SK-N-SH treated with all-trans-retinoic acid at 6 μM for 48 hours (cell line): ENCODE results near the gene BTBD16.

Experiments used
- ATAC-seq: fragments of 200-7000 bp; cut with Tn5 transposase; 3 replicates; pipeline ENCODE4 v1.9.1; 2020; ENCODE audit warnings: mild to moderate bottlenecking, moderate library complexity
- ARNTL ChIP-seq: fragments of 450-650 bp; formaldehyde crosslinking; IDR thresholded peaks from 2 replicates; pipeline ENCODE4 v1.5.0; 2020; ENCODE audit warnings: low read depth, mild to moderate bottlenecking, moderate library complexity, borderline replicate concordance
- BACH2 ChIP-seq: fragments of 250-450 bp; sonication (Bioruptor Pico); IDR thresholded peaks from 2 replicates; pipeline ENCODE4 v1.9.0; 2021; ENCODE audit warnings: mild to moderate bottlenecking, borderline replicate concordance
- ESRRG ChIP-seq: fragments of 250-450 bp; sonication (Bioruptor Pico); IDR thresholded peaks from 2 replicates; pipeline ENCODE4 v1.6.1; 2021; ENCODE audit warnings: mild to moderate bottlenecking
- GLIS3 ChIP-seq: fragments of 250-450 bp; sonication (Bioruptor Pico); IDR thresholded peaks from 2 replicates; pipeline ENCODE4 v1.5.0; 2020; ENCODE audit warnings: mild to moderate bottlenecking, moderate library complexity
- ISL1 ChIP-seq: fragments of 250-450 bp; sonication (Bioruptor Pico); IDR thresholded peaks from 2 replicates; pipeline ENCODE4 v2.1.2; 2022; ENCODE audit warnings: mild to moderate bottlenecking, moderate library complexity
- OSR1 ChIP-seq: fragments of 250-450 bp; sonication (Bioruptor Pico); IDR thresholded peaks from 2 replicates; pipeline ENCODE4 v1.8.0; 2022; ENCODE audit warnings: moderate library complexity, mild to moderate bottlenecking, inconsistent platforms
- PPARA ChIP-seq: fragments of 250-450 bp; sonication (Bioruptor Pico); IDR thresholded peaks from 2 replicates; pipeline ENCODE4 v1.5.0; 2020; ENCODE audit warnings: mild to moderate bottlenecking, borderline replicate concordance
- RARB ChIP-seq: fragments of 250-450 bp; sonication (Bioruptor Pico); IDR thresholded peaks from 2 replicates; pipeline ENCODE4 v1.8.0; 2021; ENCODE audit warnings: mild to moderate bottlenecking, moderate library complexity
- TCF4 ChIP-seq: fragments of 250-450 bp; sonication (Bioruptor Pico); IDR thresholded peaks from 2 replicates; pipeline ENCODE4 v1.8.0; 2021; ENCODE audit warnings: mild to moderate bottlenecking, moderate library complexity, borderline replicate concordance
- TOX ChIP-seq: fragments of 250-450 bp; sonication (Bioruptor Pico); IDR thresholded peaks from 2 replicates; pipeline ENCODE4 v1.8.0; 2021; ENCODE audit warnings: mild to moderate bottlenecking, moderate library complexity, borderline replicate concordance
- ZC3H10 ChIP-seq: fragments of 250-450 bp; sonication (Bioruptor Pico); IDR thresholded peaks from 2 replicates; pipeline ENCODE4 v1.5.1; 2021; ENCODE audit warnings: mild to moderate bottlenecking, moderate library complexity
- ZFP3 ChIP-seq: fragments of 250-450 bp; sonication (Bioruptor Pico); IDR thresholded peaks from 2 replicates; pipeline ENCODE4 v1.5.0; 2020; ENCODE audit warnings: mild to moderate bottlenecking, moderate library complexity
- ZFP30 ChIP-seq: fragments of 450-650 bp; formaldehyde crosslinking; IDR thresholded peaks from 2 replicates; pipeline ENCODE4 v1.5.0; 2022; ENCODE audit warnings: mild to moderate bottlenecking, moderate library complexity
- ZNF565 ChIP-seq: fragments of 450-650 bp; formaldehyde crosslinking; conservative IDR thresholded peaks from 2 replicates; pipeline ENCODE4 v1.5.0; 2020; ENCODE audit warnings: low read depth, mild to moderate bottlenecking, moderate library complexity
- ZNF70 ChIP-seq: fragments of 450-650 bp; formaldehyde crosslinking; IDR thresholded peaks from 2 replicates; pipeline ENCODE4 v1.5.0; 2020; ENCODE audit warnings: mild to moderate bottlenecking, moderate library complexity
- TF ChIP-seq, protein P1 (sequence below): fragments of 250-450 bp; sonication (Bioruptor Pico); IDR thresholded peaks from 2 replicates; pipeline ENCODE4 v1.8.0; 2021; ENCODE audit warnings: low read depth, mild to moderate bottlenecking, moderate library complexity, borderline replicate concordance
- TF ChIP-seq, protein P2 (sequence below): fragments of 250-450 bp; sonication (Bioruptor Pico); IDR thresholded peaks from 2 replicates; pipeline ENCODE4 v1.5.0; 2020; ENCODE audit warnings: mild to moderate bottlenecking, moderate library complexity
- TF ChIP-seq, protein P3 (sequence below): fragments of 250-450 bp; sonication (Bioruptor Pico); IDR thresholded peaks from 2 replicates; pipeline ENCODE4 v1.8.0; 2020; ENCODE audit warnings: mild to moderate bottlenecking, moderate library complexity, borderline replicate concordance
- TF ChIP-seq, protein P4 (sequence below): fragments of 250-450 bp; sonication (Bioruptor Pico); IDR thresholded peaks from 2 replicates; pipeline ENCODE4 v1.5.1; 2020; ENCODE audit warnings: low read depth, mild to moderate bottlenecking, moderate library complexity
- TF ChIP-seq, protein P5 (sequence below): fragments of 250-450 bp; sonication (Bioruptor Pico); IDR thresholded peaks from 2 replicates; pipeline ENCODE4 v1.5.1; 2021; ENCODE audit warnings: mild to moderate bottlenecking, moderate library complexity

BTBD16 gene

DNA sequence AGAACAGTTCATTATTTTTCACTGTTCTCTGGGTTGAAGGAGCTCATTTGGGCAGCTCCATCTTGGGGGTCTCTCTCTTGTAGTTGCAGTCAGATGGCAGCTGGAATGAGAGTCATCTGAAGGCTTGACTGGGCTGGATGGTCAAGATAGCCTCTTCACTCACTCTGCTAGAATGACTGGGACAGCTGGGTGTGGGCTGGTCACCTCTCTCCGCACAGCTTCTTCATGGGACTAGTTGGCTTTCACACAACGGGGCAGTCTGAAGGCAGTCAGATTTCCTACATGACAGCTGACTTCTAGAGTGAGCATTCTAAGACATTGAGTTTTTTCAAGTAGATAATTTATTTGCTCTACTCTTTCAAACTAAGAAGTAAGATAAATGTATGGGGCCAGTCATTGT, 116.5 kb downstream of the BTBD16 start:
- TF ChIP-seq, protein P1, sequence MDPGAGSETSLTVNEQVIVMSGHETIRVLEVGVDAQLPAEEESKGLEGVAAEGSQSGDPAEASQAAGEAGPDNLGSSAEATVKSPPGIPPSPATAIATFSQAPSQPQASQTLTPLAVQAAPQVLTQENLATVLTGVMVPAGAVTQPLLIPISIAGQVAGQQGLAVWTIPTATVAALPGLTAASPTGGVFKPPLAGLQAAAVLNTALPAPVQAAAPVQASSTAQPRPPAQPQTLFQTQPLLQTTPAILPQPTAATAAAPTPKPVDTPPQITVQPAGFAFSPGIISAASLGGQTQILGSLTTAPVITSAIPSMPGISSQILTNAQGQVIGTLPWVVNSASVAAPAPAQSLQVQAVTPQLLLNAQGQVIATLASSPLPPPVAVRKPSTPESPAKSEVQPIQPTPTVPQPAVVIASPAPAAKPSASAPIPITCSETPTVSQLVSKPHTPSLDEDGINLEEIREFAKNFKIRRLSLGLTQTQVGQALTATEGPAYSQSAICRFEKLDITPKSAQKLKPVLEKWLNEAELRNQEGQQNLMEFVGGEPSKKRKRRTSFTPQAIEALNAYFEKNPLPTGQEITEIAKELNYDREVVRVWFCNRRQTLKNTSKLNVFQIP, result no peak
- TF ChIP-seq ESRRG, result no peak
- TF ChIP-seq ZNF70 (CRISPR knock-in tag), result no peak
- TF ChIP-seq ZC3H10 (CRISPR knock-in tag), result no peak
- TF ChIP-seq ZFP3, result no peak
- TF ChIP-seq, protein P2, sequence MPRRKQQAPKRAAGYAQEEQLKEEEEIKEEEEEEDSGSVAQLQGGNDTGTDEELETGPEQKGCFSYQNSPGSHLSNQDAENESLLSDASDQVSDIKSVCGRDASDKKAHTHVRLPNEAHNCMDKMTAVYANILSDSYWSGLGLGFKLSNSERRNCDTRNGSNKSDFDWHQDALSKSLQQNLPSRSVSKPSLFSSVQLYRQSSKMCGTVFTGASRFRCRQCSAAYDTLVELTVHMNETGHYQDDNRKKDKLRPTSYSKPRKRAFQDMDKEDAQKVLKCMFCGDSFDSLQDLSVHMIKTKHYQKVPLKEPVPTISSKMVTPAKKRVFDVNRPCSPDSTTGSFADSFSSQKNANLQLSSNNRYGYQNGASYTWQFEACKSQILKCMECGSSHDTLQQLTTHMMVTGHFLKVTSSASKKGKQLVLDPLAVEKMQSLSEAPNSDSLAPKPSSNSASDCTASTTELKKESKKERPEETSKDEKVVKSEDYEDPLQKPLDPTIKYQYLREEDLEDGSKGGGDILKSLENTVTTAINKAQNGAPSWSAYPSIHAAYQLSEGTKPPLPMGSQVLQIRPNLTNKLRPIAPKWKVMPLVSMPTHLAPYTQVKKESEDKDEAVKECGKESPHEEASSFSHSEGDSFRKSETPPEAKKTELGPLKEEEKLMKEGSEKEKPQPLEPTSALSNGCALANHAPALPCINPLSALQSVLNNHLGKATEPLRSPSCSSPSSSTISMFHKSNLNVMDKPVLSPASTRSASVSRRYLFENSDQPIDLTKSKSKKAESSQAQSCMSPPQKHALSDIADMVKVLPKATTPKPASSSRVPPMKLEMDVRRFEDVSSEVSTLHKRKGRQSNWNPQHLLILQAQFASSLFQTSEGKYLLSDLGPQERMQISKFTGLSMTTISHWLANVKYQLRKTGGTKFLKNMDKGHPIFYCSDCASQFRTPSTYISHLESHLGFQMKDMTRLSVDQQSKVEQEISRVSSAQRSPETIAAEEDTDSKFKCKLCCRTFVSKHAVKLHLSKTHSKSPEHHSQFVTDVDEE (CRISPR knock-in tag), result no peak
- no peak for TF ChIP-seq TCF4 (CRISPR knock-in tag)
- no peak for TF ChIP-seq TOX (CRISPR knock-in tag)
- no peak for TF ChIP-seq ZFP30
- no peak for TF ChIP-seq BACH2 (CRISPR knock-in tag)
- no peak for TF ChIP-seq ARNTL (CRISPR knock-in tag)
- TF ChIP-seq, protein P3, sequence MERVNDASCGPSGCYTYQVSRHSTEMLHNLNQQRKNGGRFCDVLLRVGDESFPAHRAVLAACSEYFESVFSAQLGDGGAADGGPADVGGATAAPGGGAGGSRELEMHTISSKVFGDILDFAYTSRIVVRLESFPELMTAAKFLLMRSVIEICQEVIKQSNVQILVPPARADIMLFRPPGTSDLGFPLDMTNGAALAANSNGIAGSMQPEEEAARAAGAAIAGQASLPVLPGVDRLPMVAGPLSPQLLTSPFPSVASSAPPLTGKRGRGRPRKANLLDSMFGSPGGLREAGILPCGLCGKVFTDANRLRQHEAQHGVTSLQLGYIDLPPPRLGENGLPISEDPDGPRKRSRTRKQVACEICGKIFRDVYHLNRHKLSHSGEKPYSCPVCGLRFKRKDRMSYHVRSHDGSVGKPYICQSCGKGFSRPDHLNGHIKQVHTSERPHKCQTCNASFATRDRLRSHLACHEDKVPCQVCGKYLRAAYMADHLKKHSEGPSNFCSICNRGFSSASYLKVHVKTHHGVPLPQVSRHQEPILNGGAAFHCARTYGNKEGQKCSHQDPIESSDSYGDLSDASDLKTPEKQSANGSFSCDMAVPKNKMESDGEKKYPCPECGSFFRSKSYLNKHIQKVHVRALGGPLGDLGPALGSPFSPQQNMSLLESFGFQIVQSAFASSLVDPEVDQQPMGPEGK (CRISPR knock-in tag), result no peak
- TF ChIP-seq, protein P4, sequence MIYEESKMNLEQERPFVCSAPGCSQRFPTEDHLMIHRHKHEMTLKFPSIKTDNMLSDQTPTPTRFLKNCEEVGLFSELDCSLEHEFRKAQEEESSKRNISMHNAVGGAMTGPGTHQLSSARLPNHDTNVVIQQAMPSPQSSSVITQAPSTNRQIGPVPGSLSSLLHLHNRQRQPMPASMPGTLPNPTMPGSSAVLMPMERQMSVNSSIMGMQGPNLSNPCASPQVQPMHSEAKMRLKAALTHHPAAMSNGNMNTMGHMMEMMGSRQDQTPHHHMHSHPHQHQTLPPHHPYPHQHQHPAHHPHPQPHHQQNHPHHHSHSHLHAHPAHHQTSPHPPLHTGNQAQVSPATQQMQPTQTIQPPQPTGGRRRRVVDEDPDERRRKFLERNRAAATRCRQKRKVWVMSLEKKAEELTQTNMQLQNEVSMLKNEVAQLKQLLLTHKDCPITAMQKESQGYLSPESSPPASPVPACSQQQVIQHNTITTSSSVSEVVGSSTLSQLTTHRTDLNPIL, result no peak
- no peak for TF ChIP-seq ZNF565 (CRISPR knock-in tag)
- TF ChIP-seq OSR1, result no peak
- no peak for TF ChIP-seq GLIS3 (CRISPR knock-in tag)
- no peak for TF ChIP-seq PPARA (CRISPR knock-in tag)
- TF ChIP-seq, protein P5, sequence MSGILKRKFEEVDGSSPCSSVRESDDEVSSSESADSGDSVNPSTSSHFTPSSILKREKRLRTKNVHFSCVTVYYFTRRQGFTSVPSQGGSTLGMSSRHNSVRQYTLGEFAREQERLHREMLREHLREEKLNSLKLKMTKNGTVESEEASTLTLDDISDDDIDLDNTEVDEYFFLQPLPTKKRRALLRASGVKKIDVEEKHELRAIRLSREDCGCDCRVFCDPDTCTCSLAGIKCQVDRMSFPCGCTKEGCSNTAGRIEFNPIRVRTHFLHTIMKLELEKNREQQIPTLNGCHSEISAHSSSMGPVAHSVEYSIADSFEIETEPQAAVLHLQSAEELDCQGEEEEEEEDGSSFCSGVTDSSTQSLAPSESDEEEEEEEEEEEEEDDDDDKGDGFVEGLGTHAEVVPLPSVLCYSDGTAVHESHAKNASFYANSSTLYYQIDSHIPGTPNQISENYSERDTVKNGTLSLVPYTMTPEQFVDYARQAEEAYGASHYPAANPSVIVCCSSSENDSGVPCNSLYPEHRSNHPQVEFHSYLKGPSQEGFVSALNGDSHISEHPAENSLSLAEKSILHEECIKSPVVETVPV, result no peak
- no peak for TF ChIP-seq ISL1 (CRISPR knock-in tag)
- TF ChIP-seq RARB (CRISPR knock-in tag), result no peak
- ATAC-seq, result no peak
